B cell (primary cell): ENCODE measurements around the gene TEX19. TPM values are rescaled to one million over a fixed set of nuclear protein-coding genes. Genes with fewer than 3 reads are reported as not detected.

Source experiments
- ATAC-seq: fragments of 200-7000 bp; cut with Tn5 transposase; one replicate; pipeline ENCODE4 v1.10.0; 2021; ENCODE audit warnings: low read depth, mild to moderate bottlenecking, moderate number of reproducible peaks, moderate library complexity
- CTCF ChIA-PET: fragments of 350-600 bp; sonication (Branson Sonifier 250); formaldehyde crosslinking; loops from one replicate; lab custom pipeline; 2021; ENCODE audit warnings: antibody characterized with exemption, inconsistent platforms; lab: Charles Lee
- POLR2A ChIA-PET: fragments of 350-600 bp; sonication (Branson Sonifier 250); formaldehyde crosslinking; loops from one replicate; lab custom pipeline; 2021; ENCODE audit warnings: antibody characterized with exemption; lab: Charles Lee
- DNase-seq: peaks from one replicate; pipeline ENCODE4 v3.0.0; 2013
- H2AFZ ChIP-seq: 2 replicates; pipeline ENCODE4 v1.6.1; 2012; ENCODE audit warnings: mild to moderate bottlenecking, low read depth, low read length; ENCODE audit not compliant: insufficient read depth, poor library complexity, severe bottlenecking
- H3K27ac ChIP-seq, 2 donors: 1 replicate in 1 of 2; 2 replicates in 1 of 2; pipeline ENCODE4 v1.5.1; 2012 to 2013; ENCODE audit warnings: low read length in 2 of 2, mild to moderate bottlenecking in 2 of 2, moderate library complexity in 1 of 2
- H3K27me3 ChIP-seq, 4 experiments: fragments of 200-600 bp in 1 of 4; sonication (generic) in 1 of 4; replicated peaks in 1 of 4; 1 replicate in 2 of 4; 2 replicates in 2 of 4; pipeline versions ENCODE4 v1.6.1 to v1.7.0; 2013 to 2016; ENCODE audit warnings: low read length in 3 of 4, mild to moderate bottlenecking in 2 of 4, mixed read lengths in 1 of 4, moderate library complexity in 1 of 4; ENCODE audit not compliant: insufficient read depth in 4 of 4, control insufficient read depth in 3 of 4; ENCODE audit errors: control extremely low read depth in 1 of 4
- H3K36me3 ChIP-seq, 2 experiments: replicated peaks in 1 of 2; 1 replicate in 1 of 2; 2 replicates in 1 of 2; pipeline versions ENCODE4 v1.6.1 to v1.7.1; 2013; ENCODE audit warnings: low read length in 1 of 2; ENCODE audit not compliant: insufficient read depth in 2 of 2, control insufficient read depth in 1 of 2; ENCODE audit errors: control extremely low read depth in 1 of 2, extremely low read depth in 1 of 2
- H3K4me1 ChIP-seq, 2 donors: fragments of 200-600 bp in 1 of 2; sonication (generic) in 1 of 2; 1 replicate in 1 of 2; 2 replicates in 1 of 2; pipeline versions ENCODE4 v1.5.1 to v1.6.1; 2013 to 2017; ENCODE audit warnings: low read length in 2 of 2; ENCODE audit not compliant: control insufficient read depth in 2 of 2, insufficient read depth in 2 of 2
- H3K4me2 ChIP-seq: replicated peaks from 2 replicates; pipeline ENCODE3; 2012; ENCODE audit warnings: mild to moderate bottlenecking, low read depth, low read length; ENCODE audit not compliant: poor library complexity, severe bottlenecking
- H3K4me3 ChIP-seq, 5 experiments: fragments of 200-600 bp in 1 of 5; sonication (generic) in 1 of 5; 1 replicate in 3 of 5; 2 replicates in 2 of 5; pipeline versions ENCODE4 v1.5.1 to v1.7.0; 2011 to 2016; ENCODE audit warnings: low read length in 4 of 5, mild to moderate bottlenecking in 4 of 5, low read depth in 2 of 5, control low read depth in 1 of 5, moderate library complexity in 1 of 5; ENCODE audit not compliant: insufficient read depth in 1 of 5; ENCODE audit errors: control extremely low read depth in 1 of 5, extremely low read depth in 1 of 5
- H3K79me2 ChIP-seq: fragments of 200-600 bp; sonication (generic); one replicate; pipeline ENCODE4 v1.6.0; 2016; ENCODE audit warnings: low read length; ENCODE audit not compliant: control insufficient read depth, insufficient read depth
- H3K9ac ChIP-seq: fragments of 200-600 bp; sonication (generic); 2 replicates; pipeline ENCODE4 v1.6.1; 2017; ENCODE audit warnings: mild to moderate bottlenecking, low read length, moderate library complexity
- H3K9me3 ChIP-seq, 3 donors: one replicate each; pipeline versions ENCODE4 v1.6.1 to v1.7.1; 2013; ENCODE audit warnings: low read length in 2 of 3; ENCODE audit not compliant: control insufficient read depth in 2 of 3, insufficient read depth in 1 of 3; ENCODE audit errors: control extremely low read depth in 1 of 3
- H4K20me1 ChIP-seq: 2 replicates; pipeline ENCODE4 v1.6.0; 2012; ENCODE audit warnings: mild to moderate bottlenecking, low read length; ENCODE audit not compliant: insufficient read depth, control insufficient read depth, poor library complexity, severe bottlenecking
- H3K27ac Mint-ChIP-seq: one replicate; pipeline ENCODE4 v1.8.0; 2021; ENCODE audit warnings: mixed read lengths
- H3K27me3 Mint-ChIP-seq: one replicate; pipeline ENCODE4 v1.8.0; 2021; ENCODE audit warnings: mixed read lengths
- H3K4me1 Mint-ChIP-seq: one replicate; pipeline ENCODE4 v1.8.0; 2021; ENCODE audit warnings: mixed read lengths
- H3K4me3 Mint-ChIP-seq: one replicate; pipeline ENCODE4 v1.8.0; 2021; ENCODE audit warnings: mixed read lengths
- H3K9me3 Mint-ChIP-seq: one replicate; pipeline ENCODE4 v1.8.0; 2022; ENCODE audit warnings: mixed read lengths; ENCODE audit not compliant: insufficient read depth
- EZH2 ChIP-seq: IDR thresholded peaks from 2 replicates; pipeline ENCODE4 v1.6.1; 2012; ENCODE audit warnings: borderline replicate concordance, low read depth, mild to moderate bottlenecking, moderate library complexity, low read length; ENCODE audit not compliant: insufficient read depth, poor library complexity, severe bottlenecking
- WGBS: methylation state at CpG from one replicate; pipeline ENCODE4 v1.1.5; 2013; ENCODE audit warnings: missing lambda C conversion rate; ENCODE audit not compliant: insufficient coverage; 5-methylcytosine and 5-hydroxymethylcytosine counted together
- intact Hi-C: fragments of 100-400 bp; cut with micrococcal nuclease; formaldehyde crosslinking; loops from one replicate; pipeline ENCODE4 v1.10.0; 2022
- polyA plus RNA-seq: library from polyadenylated mRNA; depleted of rRNA; stranded (reverse); fragments of >200 nt; gene quantifications from 2 replicates; pipeline ENCODE4 v1.2.3, GENCODE V29; 2012
- total RNA-seq, 2 donors: library from RNA; stranded (reverse); fragments of 120-200 nt in 1 of 2; gene quantifications; 1 replicate in 1 of 2; 2 replicates in 1 of 2; pipeline versions ENCODE4 v1.2.3 to v1.2.4, GENCODE V29; 2013 to 2022
- TF ChIP-seq, protein P1 (sequence below): fragments of 200-600 bp; IDR thresholded peaks from one replicate; pipeline ENCODE4 v1.8.0; 2022; ENCODE audit warnings: antibody characterized with exemption, mild to moderate bottlenecking

The TEX19 gene
- total and polyA plus RNA-seq, 2 donors (not counting 1 experiment from before 2014, with no cell fraction given), result not detected

GRCh38 chr17:82373731-82374625 is 14.9 kb downstream of the TEX19 start:
- no peak overlapping the region for H3K4me3 ChIP-seq
- no peak overlapping the region for H3K27ac ChIP-seq
- no peak overlapping the region for H3K4me2 ChIP-seq
- ATAC-seq (no peak), DNase-seq (no peak)
- intact Hi-C loops, result no loop called here
- H3K9me3 ChIP-seq, result peaks cover 0 to 11% (median 0%) of the 10 kb centered on the region in 3 donors
- H3K27me3 ChIP-seq, result peaks cover 0 to 44% (median 14%) of the 10 kb centered on the region in 4 experiments
- no peaks in the 10 kb centered on the region for H4K20me1 ChIP-seq
- peaks cover 23 to 27% of the 10 kb centered on the region in 2 donors for H3K4me1 ChIP-seq
- peaks cover 30% of the 10 kb centered on the region for H3K27me3 Mint-ChIP-seq
- H3K9ac ChIP-seq, result no peak overlapping the region
- ChIA-PET CTCF (no interaction called here), POLR2A (no interaction called here)
- TF ChIP-seq, protein P1, sequence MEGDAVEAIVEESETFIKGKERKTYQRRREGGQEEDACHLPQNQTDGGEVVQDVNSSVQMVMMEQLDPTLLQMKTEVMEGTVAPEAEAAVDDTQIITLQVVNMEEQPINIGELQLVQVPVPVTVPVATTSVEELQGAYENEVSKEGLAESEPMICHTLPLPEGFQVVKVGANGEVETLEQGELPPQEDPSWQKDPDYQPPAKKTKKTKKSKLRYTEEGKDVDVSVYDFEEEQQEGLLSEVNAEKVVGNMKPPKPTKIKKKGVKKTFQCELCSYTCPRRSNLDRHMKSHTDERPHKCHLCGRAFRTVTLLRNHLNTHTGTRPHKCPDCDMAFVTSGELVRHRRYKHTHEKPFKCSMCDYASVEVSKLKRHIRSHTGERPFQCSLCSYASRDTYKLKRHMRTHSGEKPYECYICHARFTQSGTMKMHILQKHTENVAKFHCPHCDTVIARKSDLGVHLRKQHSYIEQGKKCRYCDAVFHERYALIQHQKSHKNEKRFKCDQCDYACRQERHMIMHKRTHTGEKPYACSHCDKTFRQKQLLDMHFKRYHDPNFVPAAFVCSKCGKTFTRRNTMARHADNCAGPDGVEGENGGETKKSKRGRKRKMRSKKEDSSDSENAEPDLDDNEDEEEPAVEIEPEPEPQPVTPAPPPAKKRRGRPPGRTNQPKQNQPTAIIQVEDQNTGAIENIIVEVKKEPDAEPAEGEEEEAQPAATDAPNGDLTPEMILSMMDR, result no peak
- TF ChIP-seq EZH2, result no peak
- H3K4me1 Mint-ChIP-seq, result peaks cover 24% of the 10 kb centered on the region
- no peak overlapping the region for H3K27ac Mint-ChIP-seq
- H2AFZ ChIP-seq, result no peak overlapping the region
- no peaks in the 10 kb centered on the region for H3K79me2 ChIP-seq
- H3K36me3 ChIP-seq, result no peaks in the 10 kb centered on the region
- no peak overlapping the region for H3K4me3 Mint-ChIP-seq
- WGBS, result 91% methylated on average over 35 of the region's 37 CpGs
- no peaks in the 10 kb centered on the region for H3K9me3 Mint-ChIP-seq
